Activated T-helper 17 cell treated with anti-CD3 and anti-CD28 coated beads, Interleukin-2, amount 50 U/mL, for 72 hours (primary cell): ENCODE results near the gene FKBP8. TPM values are rescaled to one million over a fixed set of nuclear protein-coding genes. Genes with fewer than 3 reads are reported as not detected.

ENCODE experiments used
- ATAC-seq: fragments of 150-1000 bp; cut with Tn5 transposase; replicated peaks from 2 replicates; pipeline ENCODE4 v1.10.0; 2021; ENCODE audit warnings: mild to moderate bottlenecking, moderate library complexity
- H3K27ac Mint-ChIP-seq: one replicate; pipeline ENCODE4 v1.8.0; 2022; ENCODE audit warnings: mixed read lengths
- H3K27me3 Mint-ChIP-seq: one replicate; pipeline ENCODE4 v1.8.0; 2022; ENCODE audit warnings: mixed read lengths
- H3K36me3 Mint-ChIP-seq: one replicate; pipeline ENCODE4 v1.8.0; 2022; ENCODE audit warnings: low read depth, mild to moderate bottlenecking, mixed read lengths
- H3K4me1 Mint-ChIP-seq: one replicate; pipeline ENCODE4 v1.8.0; 2022; ENCODE audit warnings: mixed read lengths
- H3K4me3 Mint-ChIP-seq: one replicate; pipeline ENCODE4 v1.8.0; 2022; ENCODE audit warnings: mild to moderate bottlenecking, mixed read lengths
- H3K9me3 Mint-ChIP-seq: one replicate; pipeline ENCODE4 v1.8.0; 2022; ENCODE audit warnings: mixed read lengths
- total RNA-seq, 2 donors: library from RNA; stranded (reverse); gene quantifications; one replicate each; pipeline ENCODE4 v1.2.3, GENCODE V29; 2022

The FKBP8 gene
- total RNA-seq, 2 donors from 2014 or later, result 222 to 320 TPM

GRCh38 chr19:18506101-18506930 is 37.1 kb downstream of the FKBP8 start:
- no peak for ATAC-seq
- peak overlapping the region; percentile 89 for H3K27ac Mint-ChIP-seq
- H3K4me3 Mint-ChIP-seq, result peak overlapping the region; percentile 54
- peaks cover 47% of the 10 kb centered on the region for H3K4me1 Mint-ChIP-seq
- H3K9me3 Mint-ChIP-seq, result no peaks in the 10 kb centered on the region
- no peaks in the 10 kb centered on the region for H3K27me3 Mint-ChIP-seq
- no peaks in the 10 kb centered on the region for H3K36me3 Mint-ChIP-seq

- no peaks in the 10 kb centered on the region for H3K27me3 Mint-ChIP-seq
- H3K4me1 Mint-ChIP-seq, result peaks cover 52% of the 10 kb centered on the region
- peak overlapping the region; percentile 38 for H3K27ac Mint-ChIP-seq
- H3K36me3 Mint-ChIP-seq, result no peaks in the 10 kb centered on the region
- peak; percentile 76 for ATAC-seq
- no peaks in the 10 kb centered on the region for H3K9me3 Mint-ChIP-seq
- peak overlapping the region; percentile 54 for H3K4me3 Mint-ChIP-seq
Observed at GRCh38 chr19:18504886-18505610, 38.3 kb downstream of the FKBP8 start.

- Mint-ChIP-seq H3K36me3 (no peaks in the 10 kb centered on the region), H3K27ac (peak overlapping the region; percentile 38), H3K4me3 (peak overlapping the region; percentile 54), H3K27me3 (no peaks in the 10 kb centered on the region), H3K4me1 (peaks cover 55% of the 10 kb centered on the region), H3K9me3 (no peaks in the 10 kb centered on the region)
- ATAC-seq, result peak; percentile 46
Observed at GRCh38 chr19:18503971-18504885, 39.1 kb downstream of the FKBP8 start.

DNA sequence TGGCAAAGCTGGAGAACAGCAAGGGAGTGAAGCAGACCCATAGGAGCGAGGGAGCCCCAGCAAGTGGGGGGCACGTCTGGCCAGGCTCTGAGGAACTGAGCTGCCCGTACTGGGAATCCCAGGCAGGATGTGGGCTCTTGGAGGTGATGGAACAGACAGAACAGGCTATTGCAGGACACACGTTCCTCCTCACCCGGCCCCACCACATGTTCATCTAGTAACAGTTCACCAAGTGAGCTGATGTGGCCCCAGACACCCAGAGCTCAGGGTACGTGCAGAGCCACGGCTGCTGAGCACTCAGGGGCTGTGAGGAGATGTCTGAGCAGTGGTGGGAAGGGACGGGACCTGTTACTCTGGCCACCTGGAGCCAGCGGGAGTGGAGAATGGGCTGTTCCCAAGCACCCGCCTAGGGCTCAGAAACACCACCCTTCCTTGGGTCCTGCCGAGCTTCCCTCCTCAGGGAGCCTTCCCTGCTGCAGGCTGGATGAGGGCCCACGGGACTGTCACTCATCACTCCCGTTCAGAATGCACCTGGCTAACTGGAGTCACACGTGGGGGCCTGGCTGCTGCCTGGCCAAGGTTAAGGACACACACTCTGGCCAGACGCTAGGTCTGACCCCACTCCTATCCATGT is 39.9 kb downstream of the FKBP8 start:
- H3K4me3 Mint-ChIP-seq, result peak overlapping the region; percentile 54
- no peak for ATAC-seq

GRCh38 chr19:18502638-18503294 is 40.6 kb downstream of the FKBP8 start:
- no peak for ATAC-seq
- peaks cover 58% of the 10 kb centered on the region for H3K4me1 Mint-ChIP-seq
- no peaks in the 10 kb centered on the region for H3K9me3 Mint-ChIP-seq
- H3K27ac Mint-ChIP-seq, result peak overlapping the region; percentile 18
- H3K36me3 Mint-ChIP-seq, result no peaks in the 10 kb centered on the region
- peak overlapping the region; percentile 54 for H3K4me3 Mint-ChIP-seq
- H3K27me3 Mint-ChIP-seq, result no peaks in the 10 kb centered on the region

More for the DNA sequence above, 39.9 kb downstream of the FKBP8 start:
- Mint-ChIP-seq H3K27me3 (no peaks in the 10 kb centered on the region), H3K27ac (peak overlapping the region; percentile 38), H3K36me3 (no peaks in the 10 kb centered on the region), H3K4me1 (peaks cover 59% of the 10 kb centered on the region), H3K9me3 (no peaks in the 10 kb centered on the region)

DNA sequence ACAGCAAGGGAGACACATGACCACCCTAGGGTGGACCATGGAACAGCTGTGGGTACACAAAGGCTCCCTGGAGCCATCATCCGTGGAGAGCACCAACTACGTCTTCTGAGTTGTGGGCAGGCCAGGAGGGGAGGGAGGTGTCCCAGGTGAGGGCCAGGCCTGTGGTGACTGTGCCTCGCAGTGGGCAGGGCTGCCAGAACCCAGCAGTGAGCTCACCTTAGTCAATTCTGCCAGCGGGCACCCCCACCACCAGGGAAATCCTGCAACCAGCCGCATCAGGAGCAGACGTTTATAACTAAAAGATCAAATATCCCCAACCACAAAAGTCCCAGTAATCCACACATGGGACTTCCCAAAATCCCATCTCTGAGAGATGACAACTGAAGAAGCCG is 41.1 kb downstream of the FKBP8 start:
- no peak for ATAC-seq
- Mint-ChIP-seq H3K36me3 (no peaks in the 10 kb centered on the region), H3K9me3 (no peaks in the 10 kb centered on the region), H3K4me1 (peaks cover 55% of the 10 kb centered on the region), H3K4me3 (peak overlapping the region; percentile 54), H3K27me3 (no peaks in the 10 kb centered on the region), H3K27ac (peak overlapping the region; percentile 18)

DNA sequence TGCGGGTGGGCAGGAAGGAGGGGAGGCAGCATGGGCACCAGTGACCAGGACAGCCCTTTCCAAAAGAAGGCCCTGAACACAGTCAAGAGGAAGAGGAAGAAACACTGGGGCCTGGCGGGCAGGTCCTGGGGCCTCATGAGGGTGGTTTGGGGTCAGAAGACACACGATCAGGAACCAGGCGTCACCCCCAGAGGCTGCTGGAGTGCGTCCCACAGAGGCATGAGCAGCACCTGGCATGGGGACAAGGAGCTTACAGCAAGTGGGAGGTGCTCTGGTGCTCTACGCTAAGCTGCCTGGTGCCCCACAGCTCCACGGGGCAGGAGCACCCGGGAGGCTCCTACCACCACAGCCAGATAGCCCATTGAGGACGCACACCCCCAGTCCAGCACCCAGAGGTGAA is 41.5 kb downstream of the FKBP8 start:
- Mint-ChIP-seq H3K9me3 (no peaks in the 10 kb centered on the region), H3K4me3 (peak overlapping the region; percentile 54), H3K27ac (peak overlapping the region; percentile 88), H3K4me1 (peaks cover 55% of the 10 kb centered on the region), H3K36me3 (no peaks in the 10 kb centered on the region), H3K27me3 (no peaks in the 10 kb centered on the region)
- ATAC-seq, result no peak

DNA sequence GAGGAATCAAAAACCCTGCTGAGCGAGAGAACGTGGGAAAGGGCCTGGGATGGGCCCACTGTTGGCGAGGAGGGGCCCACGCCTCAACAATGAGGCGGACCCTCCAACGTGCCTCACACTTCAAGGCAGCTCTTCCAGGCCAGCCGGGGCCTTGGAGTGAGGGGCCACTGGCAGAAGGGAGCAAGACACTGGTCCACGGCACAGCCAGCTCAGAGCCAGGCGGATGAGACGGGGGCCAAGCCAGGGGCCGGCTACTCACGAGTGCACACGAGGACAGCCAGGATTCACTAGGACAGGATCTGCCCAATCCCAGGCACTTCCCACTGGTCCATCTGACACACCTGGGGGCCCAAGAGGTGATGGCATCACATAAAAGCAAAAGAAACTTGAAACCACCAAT is 42.0 kb downstream of the FKBP8 start:
- Mint-ChIP-seq H3K4me1 (peaks cover 58% of the 10 kb centered on the region), H3K36me3 (no peaks in the 10 kb centered on the region), H3K9me3 (no peaks in the 10 kb centered on the region), H3K27me3 (no peaks in the 10 kb centered on the region), H3K4me3 (peak overlapping the region; percentile 26), H3K27ac (peak overlapping the region; percentile 88)
- no peak for ATAC-seq

DNA sequence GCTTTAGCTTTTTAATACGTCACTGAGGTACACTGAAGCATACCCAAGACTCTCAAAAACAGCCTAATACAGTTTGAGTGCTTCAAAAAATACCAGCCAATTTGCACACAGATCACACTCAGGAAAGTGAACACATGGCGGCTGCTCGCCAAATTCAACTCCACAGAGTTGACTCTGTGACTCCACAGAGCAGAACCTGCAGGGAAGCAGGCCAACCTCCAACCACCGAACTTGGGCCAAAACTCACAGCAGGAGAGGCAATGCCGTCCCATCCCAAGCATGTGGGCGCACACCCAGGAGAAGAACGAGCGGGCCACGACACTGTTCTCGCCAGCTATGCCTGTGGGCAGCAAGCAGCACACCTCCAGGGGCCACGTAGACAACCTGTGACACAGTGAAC is 42.6 kb downstream of the FKBP8 start:
- no peak for ATAC-seq
- Mint-ChIP-seq H3K27ac (peak overlapping the region; percentile 88), H3K9me3 (no peaks in the 10 kb centered on the region), H3K4me3 (peak overlapping the region; percentile 26), H3K27me3 (no peaks in the 10 kb centered on the region), H3K4me1 (peaks cover 63% of the 10 kb centered on the region), H3K36me3 (no peaks in the 10 kb centered on the region)

- H3K4me1 Mint-ChIP-seq, result peaks cover 62% of the 10 kb centered on the region
- H3K27me3 Mint-ChIP-seq, result no peaks in the 10 kb centered on the region
- no peak for ATAC-seq
- peak overlapping the region; percentile 26 for H3K4me3 Mint-ChIP-seq
- peak overlapping the region; percentile 88 for H3K27ac Mint-ChIP-seq
- H3K36me3 Mint-ChIP-seq, result no peaks in the 10 kb centered on the region
- H3K9me3 Mint-ChIP-seq, result no peaks in the 10 kb centered on the region
Observed at GRCh38 chr19:18500376-18500775, 43.0 kb downstream of the FKBP8 start.

DNA sequence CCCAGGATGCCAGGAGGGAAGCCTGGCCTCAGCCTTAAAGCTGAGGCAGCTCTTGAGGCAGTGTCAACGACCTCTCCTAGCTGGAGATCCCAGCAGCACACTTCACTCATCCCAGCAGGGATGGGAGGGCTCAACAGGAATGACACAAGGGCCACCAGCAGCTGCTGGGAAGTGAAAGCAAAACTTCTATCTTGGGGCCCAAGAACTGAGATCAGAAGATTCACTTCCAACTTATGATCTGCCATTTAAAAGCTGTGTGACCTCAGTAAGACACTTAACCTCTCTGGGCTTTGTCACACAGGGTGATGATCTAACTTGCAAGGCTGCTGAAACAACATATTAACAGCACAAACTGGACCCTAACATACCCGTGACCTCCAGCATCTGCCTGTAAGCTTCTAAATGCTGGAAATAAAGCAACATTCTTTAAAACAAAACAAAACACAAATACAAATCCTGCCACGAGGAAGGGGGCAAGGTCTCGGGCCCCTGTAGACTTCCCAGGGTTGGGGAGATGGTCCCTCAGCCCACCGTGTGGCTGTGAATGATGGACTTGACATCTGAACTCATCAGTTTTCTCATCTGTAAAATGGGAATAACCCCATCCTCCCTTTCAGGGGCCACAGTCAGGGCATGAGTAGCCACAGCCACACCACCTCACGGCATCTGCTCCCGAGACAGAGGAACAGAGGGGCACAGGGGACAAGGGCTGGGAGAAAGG is 44.2 kb downstream of the FKBP8 start:
- Mint-ChIP-seq H3K27me3 (no peaks in the 10 kb centered on the region), H3K36me3 (no peaks in the 10 kb centered on the region), H3K4me1 (peaks cover 55% of the 10 kb centered on the region), H3K27ac (peak overlapping the region; percentile 79), H3K9me3 (no peaks in the 10 kb centered on the region), H3K4me3 (peak overlapping the region; percentile 64)
- peak; percentile 30 for ATAC-seq

DNA sequence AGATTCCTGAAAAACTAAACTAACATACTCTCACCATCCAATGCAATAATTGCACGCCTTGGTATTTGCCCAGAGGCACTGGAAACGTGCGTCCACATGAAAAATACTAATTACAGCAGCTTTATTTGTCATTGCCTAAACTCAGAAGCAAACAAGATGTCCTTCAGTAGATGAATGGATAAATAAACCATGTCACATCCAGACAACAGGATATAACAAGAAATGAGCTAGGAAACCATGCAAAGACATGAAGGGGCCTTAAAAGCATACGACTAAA is 46.5 kb downstream of the FKBP8 start:
- peak overlapping the region; percentile 88 for H3K4me3 Mint-ChIP-seq
- H3K9me3 Mint-ChIP-seq, result no peaks in the 10 kb centered on the region
- no peak for ATAC-seq
- H3K27me3 Mint-ChIP-seq, result no peaks in the 10 kb centered on the region
- H3K4me1 Mint-ChIP-seq, result peaks cover 47% of the 10 kb centered on the region
- peak overlapping the region; percentile 94 for H3K27ac Mint-ChIP-seq
- H3K36me3 Mint-ChIP-seq, result no peaks in the 10 kb centered on the region
